Activated T-helper 17 cell treated with anti-CD3 and anti-CD28 coated beads, Interleukin-2, amount 50 U/mL, for 72 hours (primary cell): ENCODE measurements around the gene MEGF11. TPM values are rescaled to one million over a fixed set of nuclear protein-coding genes. Genes with fewer than 3 reads are reported as not detected.

Experiments
- ATAC-seq: fragments of 150-1000 bp; cut with Tn5 transposase; replicated peaks from 2 replicates; pipeline ENCODE4 v1.10.0; 2021; ENCODE audit warnings: mild to moderate bottlenecking, moderate library complexity
- H3K27ac Mint-ChIP-seq: one replicate; pipeline ENCODE4 v1.8.0; 2022; ENCODE audit warnings: mixed read lengths
- H3K27me3 Mint-ChIP-seq: one replicate; pipeline ENCODE4 v1.8.0; 2022; ENCODE audit warnings: mixed read lengths
- H3K36me3 Mint-ChIP-seq: one replicate; pipeline ENCODE4 v1.8.0; 2022; ENCODE audit warnings: low read depth, mild to moderate bottlenecking, mixed read lengths
- H3K4me1 Mint-ChIP-seq: one replicate; pipeline ENCODE4 v1.8.0; 2022; ENCODE audit warnings: mixed read lengths
- H3K4me3 Mint-ChIP-seq: one replicate; pipeline ENCODE4 v1.8.0; 2022; ENCODE audit warnings: mild to moderate bottlenecking, mixed read lengths
- H3K9me3 Mint-ChIP-seq: one replicate; pipeline ENCODE4 v1.8.0; 2022; ENCODE audit warnings: mixed read lengths
- total RNA-seq, 2 donors: library from RNA; stranded (reverse); gene quantifications; one replicate each; pipeline ENCODE4 v1.2.3, GENCODE V29; 2022

MEGF11 gene
- total RNA-seq, 2 donors from 2014 or later = not detected

- Mint-ChIP-seq H3K27me3 (peaks cover 37% of the 10 kb centered on the region), H3K4me3 (no peak overlapping the region), H3K9me3 (no peaks in the 10 kb centered on the region), H3K36me3 (no peaks in the 10 kb centered on the region), H3K4me1 (no peaks in the 10 kb centered on the region), H3K27ac (no peak overlapping the region)
- ATAC-seq = no peak
Measured at GRCh38 chr15:65970937-65971740, 282.4 kb downstream of the MEGF11 start.

- Mint-ChIP-seq H3K27ac (no peak overlapping the region), H3K36me3 (no peaks in the 10 kb centered on the region), H3K9me3 (no peaks in the 10 kb centered on the region), H3K4me3 (no peak overlapping the region), H3K4me1 (no peaks in the 10 kb centered on the region), H3K27me3 (peaks cover 31% of the 10 kb centered on the region)
- no peak for ATAC-seq
Measured at GRCh38 chr15:65969865-65970816, 283.4 kb downstream of the MEGF11 start.

- no peak overlapping the region for H3K27ac Mint-ChIP-seq
- peaks cover 25% of the 10 kb centered on the region for H3K27me3 Mint-ChIP-seq
- H3K4me1 Mint-ChIP-seq = no peaks in the 10 kb centered on the region
- H3K9me3 Mint-ChIP-seq = no peaks in the 10 kb centered on the region
- no peak overlapping the region for H3K4me3 Mint-ChIP-seq
- ATAC-seq = no peak
- no peaks in the 10 kb centered on the region for H3K36me3 Mint-ChIP-seq
Measured at GRCh38 chr15:65968511-65968910, 285.0 kb downstream of the MEGF11 start.

- Mint-ChIP-seq H3K9me3 (no peaks in the 10 kb centered on the region), H3K27ac (no peak overlapping the region), H3K36me3 (no peaks in the 10 kb centered on the region), H3K4me1 (no peaks in the 10 kb centered on the region), H3K27me3 (peaks cover 18% of the 10 kb centered on the region), H3K4me3 (no peak overlapping the region)
- no peak for ATAC-seq
Measured at GRCh38 chr15:65964792-65965433, 288.6 kb downstream of the MEGF11 start.

- Mint-ChIP-seq H3K36me3 (no peaks in the 10 kb centered on the region), H3K9me3 (no peaks in the 10 kb centered on the region), H3K4me1 (no peaks in the 10 kb centered on the region), H3K27me3 (peaks cover 15% of the 10 kb centered on the region), H3K4me3 (no peak overlapping the region), H3K27ac (no peak overlapping the region)
- ATAC-seq = no peak
Measured at GRCh38 chr15:65963911-65964482, 289.6 kb downstream of the MEGF11 start.

- Mint-ChIP-seq H3K9me3 (no peaks in the 10 kb centered on the region), H3K4me1 (no peaks in the 10 kb centered on the region), H3K36me3 (no peaks in the 10 kb centered on the region), H3K4me3 (no peak overlapping the region), H3K27me3 (peaks cover 15% of the 10 kb centered on the region), H3K27ac (no peak overlapping the region)
- no peak for ATAC-seq
Measured at GRCh38 chr15:65963358-65963757, 290.2 kb downstream of the MEGF11 start.

- H3K4me1 Mint-ChIP-seq = no peaks in the 10 kb centered on the region
- no peaks in the 10 kb centered on the region for H3K36me3 Mint-ChIP-seq
- no peak for ATAC-seq
- H3K27me3 Mint-ChIP-seq = peaks cover 7% of the 10 kb centered on the region
- no peaks in the 10 kb centered on the region for H3K9me3 Mint-ChIP-seq
- no peak overlapping the region for H3K4me3 Mint-ChIP-seq
- H3K27ac Mint-ChIP-seq = no peak overlapping the region
Measured at GRCh38 chr15:65962187-65962586, 291.4 kb downstream of the MEGF11 start.

GRCh38 chr15:65960586-65960985 lies 293.0 kb downstream of the MEGF11 start:
- Mint-ChIP-seq H3K27me3 (peaks cover 4% of the 10 kb centered on the region), H3K4me3 (no peak overlapping the region), H3K27ac (no peak overlapping the region), H3K4me1 (no peaks in the 10 kb centered on the region), H3K36me3 (no peaks in the 10 kb centered on the region), H3K9me3 (no peaks in the 10 kb centered on the region)
- no peak for ATAC-seq

GRCh38 chr15:65958835-65959234 lies 294.7 kb downstream of the MEGF11 start:
- Mint-ChIP-seq H3K27ac (no peak overlapping the region), H3K4me1 (no peaks in the 10 kb centered on the region), H3K9me3 (no peaks in the 10 kb centered on the region), H3K36me3 (no peaks in the 10 kb centered on the region), H3K27me3 (peaks cover 4% of the 10 kb centered on the region), H3K4me3 (no peak overlapping the region)
- no peak for ATAC-seq

- no peak for ATAC-seq
- Mint-ChIP-seq H3K27me3 (peaks cover 3% of the 10 kb centered on the region), H3K27ac (no peak overlapping the region), H3K36me3 (no peaks in the 10 kb centered on the region), H3K4me1 (no peaks in the 10 kb centered on the region), H3K4me3 (no peak overlapping the region), H3K9me3 (no peaks in the 10 kb centered on the region)
Measured at GRCh38 chr15:65957451-65957850, 296.1 kb downstream of the MEGF11 start.

- Mint-ChIP-seq H3K4me3 (no peak overlapping the region), H3K9me3 (no peaks in the 10 kb centered on the region), H3K27ac (no peak overlapping the region), H3K36me3 (no peaks in the 10 kb centered on the region), H3K4me1 (no peaks in the 10 kb centered on the region), H3K27me3 (peaks cover 3% of the 10 kb centered on the region)
- no peak for ATAC-seq
Measured at GRCh38 chr15:65956899-65957298, 296.7 kb downstream of the MEGF11 start.

- no peaks in the 10 kb centered on the region for H3K9me3 Mint-ChIP-seq
- no peak for ATAC-seq
- H3K4me1 Mint-ChIP-seq = no peaks in the 10 kb centered on the region
- H3K36me3 Mint-ChIP-seq = no peaks in the 10 kb centered on the region
- no peak overlapping the region for H3K27ac Mint-ChIP-seq
- peaks cover 3% of the 10 kb centered on the region for H3K27me3 Mint-ChIP-seq
- no peak overlapping the region for H3K4me3 Mint-ChIP-seq
Measured at GRCh38 chr15:65956307-65956706, 297.2 kb downstream of the MEGF11 start.

- Mint-ChIP-seq H3K27ac (no peak overlapping the region), H3K36me3 (no peaks in the 10 kb centered on the region), H3K27me3 (peaks cover 8% of the 10 kb centered on the region), H3K4me3 (no peak overlapping the region), H3K9me3 (no peaks in the 10 kb centered on the region), H3K4me1 (peaks cover 5% of the 10 kb centered on the region)
- no peak for ATAC-seq
Measured at GRCh38 chr15:65954289-65954741, 299.2 kb downstream of the MEGF11 start.

- no peak overlapping the region for H3K27ac Mint-ChIP-seq
- no peak overlapping the region for H3K4me3 Mint-ChIP-seq
- peaks cover 8% of the 10 kb centered on the region for H3K27me3 Mint-ChIP-seq
- no peak for ATAC-seq
- no peaks in the 10 kb centered on the region for H3K36me3 Mint-ChIP-seq
- H3K4me1 Mint-ChIP-seq = peaks cover 5% of the 10 kb centered on the region
- H3K9me3 Mint-ChIP-seq = no peaks in the 10 kb centered on the region
Measured at GRCh38 chr15:65953622-65954021, 299.9 kb downstream of the MEGF11 start.
